ENCODE data around the gene JAML. TPM values are rescaled to one million over a fixed set of nuclear protein-coding genes. Genes with fewer than 3 reads are reported as not detected.

The JAML gene
- total and polyA plus RNA-seq, 2 of the 4 experiments (the other 2 are of a cell fraction) = not detected

GRCh38 chr11:118174006-118174567 is 50.7 kb downstream of the JAML start:
- Histone ChIP-seq H3K4me3 (ENCODE audit: insufficient read depth, low read depth, low read length) (no peak overlapping the region), H4K91ac (ENCODE audit: insufficient read depth, low read depth, low read length) (no peak overlapping the region; the same call in 1 of the 2 replicates), H2BK15ac (ENCODE audit: low read depth, low read length) (no peak overlapping the region), H3K4me2 (ENCODE audit: low read depth, low read length) (no peak overlapping the region), H3K4me1 (ENCODE audit: control insufficient read depth, insufficient read depth, low read length) (peaks cover 5% of the 10 kb centered on the region; the same call in 1 of the 2 replicates), H2AK5ac (ENCODE audit: low read depth, low read length) (no peak overlapping the region), H2BK20ac (ENCODE audit: low read depth, low read length) (no peak overlapping the region), H2AFZ (replicated peaks; ENCODE audit: low read length, poor library complexity) (no peak overlapping the region), H3K9me3 (ENCODE audit: control insufficient read depth, insufficient read depth, low read length) (no peaks in the 10 kb centered on the region), H3K23ac (ENCODE audit: low read depth, low read length) (no peak overlapping the region), H3K36me3 (ENCODE audit: control insufficient read depth, insufficient read depth, low read length) (no peaks in the 10 kb centered on the region), H3K27me3 (ENCODE audit: control insufficient read depth, insufficient read depth, low read length) (peaks cover 23% of the 10 kb centered on the region), H4K5ac (ENCODE audit: low read depth, low read length) (no peak overlapping the region), H3K79me1 (ENCODE audit: low read depth in 1 of 2, low read length in 2 of 2) (no peaks in the 10 kb centered on the region), H4K8ac (ENCODE audit: low read depth in 2 of 2, low read length in 2 of 2) (no peak overlapping the region), H2BK5ac (ENCODE audit: low read depth, low read length, poor library complexity, severe bottlenecking) (no peak overlapping the region), H4K20me1 (ENCODE audit: insufficient read depth, low read length) (no peaks in the 10 kb centered on the region), H2AK9ac (replicated peaks; ENCODE audit: low read depth, low read length, poor library complexity) (no peak overlapping the region), H3K4ac (ENCODE audit: low read depth, low read length) (no peak overlapping the region), H3K14ac (replicated peaks; ENCODE audit: low read depth, low read length) (no peak overlapping the region), H3K9ac (ENCODE audit: low read depth, low read length) (no peak overlapping the region), H3K18ac (ENCODE audit: low read depth, low read length) (no peak overlapping the region), H2BK120ac (ENCODE audit: low read depth, low read length) (no peak overlapping the region), H3K27ac (ENCODE audit: insufficient read depth, low read length) (no peak overlapping the region), H3K9me1 (ENCODE audit: insufficient read depth, low read length) (no peaks in the 10 kb centered on the region), H3K56ac (ENCODE audit: extremely low read depth, insufficient read depth, low read length) (no peak overlapping the region)
- CTCF ChIA-PET = no interaction called here
- 79% methylated on average over 8 of the region's 9 CpGs; no CpG with 5 or more reads in 1 of the 2 experiments for WGBS, 2 experiments (ENCODE audit: extremely low coverage in 2 of 2, insufficient read length in 1 of 2)
- POLR2A ChIA-PET (ENCODE audit: unreplicated experiment) = no interaction called here
- ATAC-seq (ENCODE audit: low read depth) = no peak
- dilution Hi-C loops (cut with HindIII; ENCODE audit: low sequenced_read_pairs, unreplicated experiment) (no loop called here), intact Hi-C loops (cut with micrococcal nuclease) (no loop called here), in situ Hi-C loops (cut with MboI; ENCODE audit: low sequenced_read_pairs) (no loop called here)
- no peak for DNase-seq
- TF ChIP-seq RAD21 (IDR thresholded peaks at IDR 0.05; ENCODE audit: low read length) (no peak), MXI1 (IDR thresholded peaks at IDR 0.05; ENCODE audit: borderline replicate concordance, low read depth, low read length) (no peak), ELK1 (IDR thresholded peaks at IDR 0.05; ENCODE audit: borderline replicate concordance, low read depth, low read length) (no peak), POLR2A (IDR thresholded peaks at IDR 0.05; ENCODE audit: low read depth, low read length) (no peak), CEBPB (IDR thresholded peaks at IDR 0.05; ENCODE audit: low read depth, low read length) (no peak), FOS (IDR thresholded peaks at IDR 0.05; ENCODE audit: low read depth, low read length) (no peak)
- no TSS peak for BruUV-seq (replicated peaks)
